ENCODE data around the gene ATP11C.

- no peak for TF ChIP-seq CTCF (conservative IDR thresholded peaks at IDR 0.05; ENCODE audit: low read depth in 2 of 2)
- TF ChIP-seq EZH2 (IDR thresholded peaks at IDR 0.05; ENCODE audit: low read depth, unreplicated experiment), result no peak
- TF ChIP-seq CREB1 (CRISPR knock-in tag; IDR thresholded peaks at IDR 0.05; ENCODE audit: low read depth), result no peak
- no peak for TF ChIP-seq EZH2phosphoT487 (IDR thresholded peaks at IDR 0.05; ENCODE audit: unreplicated experiment)
- TF ChIP-seq REST (IDR thresholded peaks at IDR 0.05; ENCODE audit: unreplicated experiment), result no peak
- TF ChIP-seq ZNF462 (CRISPR knock-in tag; IDR thresholded peaks at IDR 0.05), result peak; percentile 71
These were observed 212.7 kb downstream of the ATP11C start for GRCh38 chrX:139720136-139720535.

All from GM23338 (cell line).